ENCODE measurements around the gene CENPL. TPM values are rescaled to one million over a fixed set of nuclear protein-coding genes. Genes with fewer than 3 reads are reported as not detected.

The CENPL gene
- total and polyA plus RNA-seq, 10 of the 15 experiments (the other 5 are each of a cell fraction or from before 2014, with no cell fraction given) = 14.9 to 32.1 (median 24.5) TPM

DNA sequence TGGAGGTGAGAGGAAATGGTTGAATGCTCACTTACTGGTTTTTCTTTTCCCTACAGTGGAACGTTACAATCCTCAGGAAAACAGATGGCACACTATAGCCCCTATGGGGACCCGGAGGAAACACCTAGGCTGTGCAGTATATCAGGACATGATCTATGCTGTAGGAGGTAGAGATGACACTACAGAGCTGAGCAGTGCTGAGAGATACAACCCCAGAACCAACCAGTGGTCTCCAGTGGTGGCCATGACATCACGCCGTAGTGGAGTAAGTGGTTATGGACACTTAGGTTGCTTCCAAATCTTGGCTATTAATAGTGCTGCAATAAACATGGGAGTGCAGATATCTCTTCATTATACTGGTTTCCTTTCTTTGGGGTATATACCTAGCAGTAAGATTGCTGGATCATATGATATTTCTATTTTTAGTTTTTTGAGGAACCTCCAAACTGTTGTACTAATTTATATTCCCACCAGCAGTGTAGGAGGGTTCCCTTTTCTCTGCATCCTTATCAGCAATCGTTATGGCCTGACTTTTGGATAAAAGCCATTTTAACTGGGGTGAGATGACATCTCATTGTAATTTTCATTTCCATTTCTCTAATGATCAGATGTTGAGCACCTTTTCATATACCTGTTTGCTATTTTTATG lies 49.0 kb downstream of the CENPL start (continued):
- TF ChIP-seq ZNF592 (IDR thresholded peaks at IDR 0.05) (no peak), BHLHE40 (IDR thresholded peaks at IDR 0.05; ENCODE audit: borderline replicate concordance in 1 of 2, low read depth in 2 of 2, low read length in 1 of 2) (no peak), RAD21 (IDR thresholded peaks at IDR 0.05; ENCODE audit: insufficient read depth, low read depth, low read length) (no peak), CBX5 (IDR thresholded peaks at IDR 0.05; ENCODE audit: low read depth) (no peak), TAF1 (IDR thresholded peaks at IDR 0.05; ENCODE audit: borderline replicate concordance, low read depth, low read length) (no peak), ZBTB40 (IDR thresholded peaks at IDR 0.05; ENCODE audit: borderline replicate concordance) (no peak)
- TF ChIP-seq, protein P1, sequence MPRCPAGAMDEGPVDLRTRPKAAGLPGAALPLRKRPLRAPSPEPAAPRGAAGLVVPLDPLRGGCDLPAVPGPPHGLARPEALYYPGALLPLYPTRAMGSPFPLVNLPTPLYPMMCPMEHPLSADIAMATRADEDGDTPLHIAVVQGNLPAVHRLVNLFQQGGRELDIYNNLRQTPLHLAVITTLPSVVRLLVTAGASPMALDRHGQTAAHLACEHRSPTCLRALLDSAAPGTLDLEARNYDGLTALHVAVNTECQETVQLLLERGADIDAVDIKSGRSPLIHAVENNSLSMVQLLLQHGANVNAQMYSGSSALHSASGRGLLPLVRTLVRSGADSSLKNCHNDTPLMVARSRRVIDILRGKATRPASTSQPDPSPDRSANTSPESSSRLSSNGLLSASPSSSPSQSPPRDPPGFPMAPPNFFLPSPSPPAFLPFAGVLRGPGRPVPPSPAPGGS (IDR thresholded peaks at IDR 0.05; ENCODE audit: borderline replicate concordance, insufficient read depth, low read depth, low read length, poor library complexity, severe bottlenecking) = no peak
- TF ChIP-seq, protein P2, sequence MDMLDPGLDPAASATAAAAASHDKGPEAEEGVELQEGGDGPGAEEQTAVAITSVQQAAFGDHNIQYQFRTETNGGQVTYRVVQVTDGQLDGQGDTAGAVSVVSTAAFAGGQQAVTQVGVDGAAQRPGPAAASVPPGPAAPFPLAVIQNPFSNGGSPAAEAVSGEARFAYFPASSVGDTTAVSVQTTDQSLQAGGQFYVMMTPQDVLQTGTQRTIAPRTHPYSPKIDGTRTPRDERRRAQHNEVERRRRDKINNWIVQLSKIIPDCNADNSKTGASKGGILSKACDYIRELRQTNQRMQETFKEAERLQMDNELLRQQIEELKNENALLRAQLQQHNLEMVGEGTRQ (IDR thresholded peaks at IDR 0.05; ENCODE audit: borderline replicate concordance, low read depth, low read length) = no peak

Data from GM12878 (cell line).